GM12874 (cell line): ENCODE data around the gene ATP12A.

ENCODE experiments used
- TF ChIP-seq, protein P1 (sequence below): IDR thresholded peaks from 2 replicates; pipeline ENCODE4 v1.5.1; 2011; ENCODE audit warnings: low read depth, mild to moderate bottlenecking, control low read depth, low read length, moderate library complexity; ENCODE audit not compliant: insufficient read depth

ATP12A gene

DNA sequence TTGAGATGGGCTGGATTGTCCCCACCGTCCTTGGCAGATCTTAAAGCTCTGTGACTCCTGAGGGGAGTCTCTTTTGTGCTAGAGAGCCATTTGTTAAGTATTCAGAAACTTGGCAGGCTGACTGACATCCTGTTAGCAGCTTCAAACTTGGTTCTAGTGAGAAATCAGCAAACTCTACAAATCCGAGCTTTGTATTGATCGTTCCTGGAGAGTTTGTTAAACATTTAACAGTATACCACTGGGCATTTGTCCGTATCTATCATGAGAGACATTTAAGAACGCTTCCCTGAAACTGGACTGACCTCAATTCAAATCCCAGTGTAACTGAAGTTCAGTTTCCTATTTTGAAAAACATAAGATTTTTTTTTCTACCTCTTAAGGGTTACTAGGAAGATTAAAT is 3.1 kb downstream of the ATP12A start:
- TF ChIP-seq, protein P1, sequence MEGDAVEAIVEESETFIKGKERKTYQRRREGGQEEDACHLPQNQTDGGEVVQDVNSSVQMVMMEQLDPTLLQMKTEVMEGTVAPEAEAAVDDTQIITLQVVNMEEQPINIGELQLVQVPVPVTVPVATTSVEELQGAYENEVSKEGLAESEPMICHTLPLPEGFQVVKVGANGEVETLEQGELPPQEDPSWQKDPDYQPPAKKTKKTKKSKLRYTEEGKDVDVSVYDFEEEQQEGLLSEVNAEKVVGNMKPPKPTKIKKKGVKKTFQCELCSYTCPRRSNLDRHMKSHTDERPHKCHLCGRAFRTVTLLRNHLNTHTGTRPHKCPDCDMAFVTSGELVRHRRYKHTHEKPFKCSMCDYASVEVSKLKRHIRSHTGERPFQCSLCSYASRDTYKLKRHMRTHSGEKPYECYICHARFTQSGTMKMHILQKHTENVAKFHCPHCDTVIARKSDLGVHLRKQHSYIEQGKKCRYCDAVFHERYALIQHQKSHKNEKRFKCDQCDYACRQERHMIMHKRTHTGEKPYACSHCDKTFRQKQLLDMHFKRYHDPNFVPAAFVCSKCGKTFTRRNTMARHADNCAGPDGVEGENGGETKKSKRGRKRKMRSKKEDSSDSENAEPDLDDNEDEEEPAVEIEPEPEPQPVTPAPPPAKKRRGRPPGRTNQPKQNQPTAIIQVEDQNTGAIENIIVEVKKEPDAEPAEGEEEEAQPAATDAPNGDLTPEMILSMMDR: no peak

DNA sequence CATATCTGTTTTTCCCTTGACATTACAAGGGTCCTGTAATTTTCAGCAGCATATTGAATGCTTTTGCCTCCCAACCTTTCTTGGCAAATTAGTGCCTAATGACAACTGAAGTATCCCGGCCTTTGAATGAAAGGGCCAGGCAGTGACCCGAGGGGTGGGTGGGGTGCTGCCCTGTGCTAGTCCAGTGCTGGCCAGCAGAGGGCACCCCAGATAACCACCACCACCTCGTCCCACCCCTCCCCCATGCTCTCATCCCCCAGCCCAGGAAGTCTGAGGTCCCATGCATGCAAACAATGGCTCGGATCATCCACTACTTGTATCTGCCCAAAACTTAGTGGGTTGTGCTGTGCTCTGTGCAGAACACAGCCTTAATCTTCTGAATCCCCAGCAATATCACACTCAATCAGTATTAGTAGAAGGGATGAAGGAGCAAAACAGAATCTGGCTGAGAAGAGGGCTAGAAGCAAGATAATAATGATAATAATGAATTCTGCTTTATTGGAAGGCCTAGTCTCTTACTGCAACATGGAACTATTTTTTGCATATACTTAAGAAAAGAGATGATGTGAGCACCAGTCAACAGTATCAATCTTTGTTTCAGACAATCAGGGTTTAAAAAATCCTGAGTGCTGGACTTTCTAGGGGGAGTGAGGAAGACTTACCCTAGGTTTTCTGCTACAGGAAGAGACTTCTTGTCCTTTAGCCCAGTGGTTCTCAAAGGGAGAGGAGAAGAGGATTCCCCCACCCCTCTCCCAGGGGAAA is 3.8 kb downstream of the ATP12A start:
- TF ChIP-seq, protein P1: peak; percentile 93

DNA sequence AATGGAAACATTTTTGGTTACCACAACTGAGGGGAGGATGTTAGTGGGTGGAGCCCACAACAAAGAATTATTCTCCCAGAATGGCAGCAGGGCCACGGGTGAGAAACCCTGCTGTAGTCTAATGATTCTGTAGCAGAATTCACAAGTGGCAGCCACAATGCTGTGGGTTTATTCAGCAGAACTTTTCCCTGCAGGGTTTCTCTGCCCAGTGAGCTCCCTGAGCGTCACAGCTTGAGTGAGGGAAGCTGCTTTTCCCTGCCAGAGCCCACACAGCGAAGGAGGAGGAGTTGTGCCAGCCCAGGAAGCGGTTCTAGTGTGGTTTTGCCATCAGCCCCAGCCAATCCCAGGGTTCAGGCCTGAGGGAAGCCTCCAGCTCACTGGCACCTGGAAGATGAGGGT is 4.4 kb downstream of the ATP12A start:
- TF ChIP-seq, protein P1: no peak

DNA sequence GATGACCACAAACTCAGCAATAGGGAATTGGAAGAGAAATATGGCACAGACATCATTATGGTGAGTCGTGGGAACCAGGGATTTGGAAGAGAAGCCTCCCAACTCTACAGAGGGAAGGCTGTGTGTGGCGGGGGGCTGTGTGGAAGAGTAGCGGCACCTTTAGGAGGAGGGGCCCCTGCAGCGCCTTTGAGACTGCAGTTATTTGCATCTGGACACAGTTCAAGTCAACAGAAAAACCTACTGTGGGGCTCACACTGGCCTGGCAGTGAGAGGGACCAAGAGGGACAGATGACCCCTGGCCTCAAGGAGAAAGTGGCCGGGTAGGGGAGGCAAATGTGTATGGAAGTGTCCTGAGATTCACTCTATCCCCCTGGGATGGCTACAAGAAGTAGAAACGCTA is 5.1 kb downstream of the ATP12A start:
- TF ChIP-seq, protein P1: no peak

DNA sequence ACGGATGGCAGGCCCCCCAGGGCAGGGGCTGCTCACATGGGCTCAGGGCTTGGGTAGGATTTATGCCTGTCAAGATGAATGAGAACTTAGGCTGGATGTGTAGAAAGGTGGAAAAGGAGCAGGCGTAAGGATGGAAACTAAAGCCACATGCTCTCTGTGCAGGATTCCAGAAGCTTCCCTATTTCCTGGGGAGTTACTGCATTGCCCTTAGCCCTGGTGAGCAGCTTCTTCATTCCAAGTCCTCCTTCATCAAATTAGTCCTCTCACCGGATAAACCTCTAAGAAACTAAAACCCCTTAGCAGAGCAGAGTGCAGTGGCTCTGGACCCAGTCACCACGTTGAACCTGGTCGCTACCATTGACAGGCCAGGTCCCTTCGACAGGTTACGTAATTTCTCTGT is 7.4 kb downstream of the ATP12A start:
- TF ChIP-seq, protein P1: no peak

DNA sequence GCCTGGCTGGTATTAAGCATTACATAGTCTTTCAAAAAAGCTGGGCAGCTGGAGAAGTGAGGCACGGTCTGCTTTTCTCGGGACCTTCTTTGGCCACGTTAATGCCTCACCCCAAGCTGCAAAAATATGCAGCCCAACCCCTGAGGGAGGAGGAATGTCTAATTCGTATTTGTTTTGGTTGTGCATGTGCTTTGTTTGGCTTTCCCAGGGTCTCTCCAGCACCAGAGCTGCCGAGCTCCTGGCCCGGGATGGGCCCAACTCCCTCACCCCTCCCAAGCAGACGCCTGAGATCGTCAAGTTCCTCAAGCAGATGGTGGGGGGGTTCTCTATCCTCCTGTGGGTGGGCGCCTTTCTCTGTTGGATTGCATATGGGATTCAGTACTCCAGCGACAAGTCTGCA is 7.9 kb downstream of the ATP12A start:
- TF ChIP-seq, protein P1: no peak

DNA sequence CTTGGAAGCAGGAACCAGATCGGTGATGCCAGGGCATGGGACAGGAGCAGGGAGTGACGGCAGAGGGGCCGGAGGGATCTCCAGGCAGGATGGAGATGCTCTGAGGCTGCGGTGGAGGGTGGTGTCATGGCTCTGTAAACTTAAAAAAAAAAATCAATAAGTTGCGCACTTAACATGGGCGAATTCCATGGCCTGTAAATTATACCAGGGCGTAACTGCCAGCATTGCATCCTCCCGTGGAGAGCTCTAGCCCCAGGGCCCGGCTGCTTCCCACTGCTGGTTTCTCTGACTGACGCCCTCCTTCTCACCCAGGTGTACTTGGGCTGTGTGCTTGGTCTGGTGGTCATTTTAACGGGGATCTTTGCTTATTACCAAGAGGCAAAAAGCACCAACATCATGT is 8.7 kb downstream of the ATP12A start:
- TF ChIP-seq, protein P1: no peak

DNA sequence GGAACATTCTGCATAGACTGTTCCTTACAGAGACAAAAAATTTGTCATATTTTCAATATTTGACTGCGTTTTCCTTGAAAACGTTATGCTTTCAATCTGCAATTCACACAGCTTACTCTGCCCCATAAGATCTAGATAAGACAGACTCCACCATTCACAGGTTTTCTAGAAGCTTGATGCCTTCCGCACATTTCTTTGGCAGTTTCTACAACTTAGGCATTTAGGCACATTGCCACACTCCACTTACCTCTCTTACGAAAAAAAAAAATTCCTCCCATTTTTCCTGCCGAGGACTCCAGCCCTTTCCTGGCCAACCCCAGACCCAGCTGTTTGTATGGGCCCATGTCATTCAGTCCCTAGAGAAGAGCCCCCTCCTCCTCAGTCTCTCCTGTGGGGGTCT is 11.2 kb downstream of the ATP12A start:
- TF ChIP-seq, protein P1: no peak
